NCI-H774 (cell line): ENCODE data around the gene HAPSTR1.
"Not testable (repeated sequence)": the region's sequence is repeated elsewhere in the genome, so short reads cannot be mapped to it uniquely, and the experiment has no call there.

ENCODE experiments used
- DNase-seq: peaks from one replicate; lab custom pipeline; 2025; lab: John Stamatoyannopoulos, UW

HAPSTR1 gene

DNA sequence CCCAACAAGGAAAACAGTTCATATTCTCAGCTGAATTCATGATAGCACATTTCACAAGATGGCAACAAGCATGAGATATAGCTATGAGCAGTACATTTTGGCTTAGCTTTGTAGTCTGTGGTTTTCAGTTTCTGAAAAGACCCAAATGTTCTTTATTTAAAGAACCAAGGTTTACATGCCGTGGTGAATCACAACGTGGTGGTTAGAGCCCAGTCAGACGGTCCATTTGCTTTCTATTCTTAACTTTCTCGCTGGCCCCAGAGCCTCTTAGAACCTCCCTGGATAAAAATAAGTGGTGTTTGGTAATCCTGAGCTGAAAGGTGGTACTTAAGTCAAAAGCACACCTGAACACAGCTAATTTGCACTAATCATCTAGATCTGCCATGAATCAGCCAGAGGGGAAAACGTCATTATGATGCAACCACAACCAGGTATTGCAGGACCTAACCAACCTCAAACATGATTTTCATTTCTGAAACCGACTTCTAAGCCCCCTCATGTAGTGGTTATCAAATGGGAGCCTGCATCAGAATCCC lies 18.6 kb upstream of the HAPSTR1 start:
- DNase-seq, result no peak

DNA sequence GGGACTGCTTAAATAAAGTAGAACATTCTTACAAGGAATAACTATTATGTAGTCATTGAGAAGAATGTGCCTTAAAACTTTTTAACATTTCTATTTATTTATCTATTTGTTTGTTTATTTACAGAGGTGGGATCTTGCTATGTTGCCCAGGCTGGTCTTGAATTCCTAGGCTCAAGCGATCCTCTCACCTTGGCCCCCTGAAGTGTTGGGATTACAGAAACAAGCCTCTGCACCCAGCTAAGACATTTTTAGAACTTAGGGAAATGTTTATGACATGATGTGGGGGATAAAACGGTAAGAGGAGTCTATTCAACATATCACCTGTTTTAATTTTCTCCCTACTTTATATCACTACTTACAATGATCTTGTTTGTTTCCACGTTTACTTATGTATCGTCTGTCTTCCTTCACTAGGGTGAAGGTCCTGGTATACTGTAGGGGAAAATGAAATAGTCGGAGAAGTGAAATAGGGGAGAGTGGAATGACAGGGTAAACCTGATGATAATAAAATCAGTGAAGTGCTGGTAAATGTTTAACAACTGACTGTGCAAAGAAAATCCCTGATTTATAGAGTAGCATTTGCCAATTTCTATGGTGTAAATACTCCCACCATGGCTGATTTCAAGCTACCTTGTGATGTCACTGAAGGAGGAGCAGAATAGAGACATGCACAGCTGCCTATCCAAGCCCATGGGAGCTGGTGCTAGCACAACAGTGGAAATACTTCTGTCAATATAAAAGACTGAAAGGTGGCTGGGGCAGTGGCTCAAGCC lies 16.0 kb upstream of the HAPSTR1 start:
- no peak for DNase-seq

DNA sequence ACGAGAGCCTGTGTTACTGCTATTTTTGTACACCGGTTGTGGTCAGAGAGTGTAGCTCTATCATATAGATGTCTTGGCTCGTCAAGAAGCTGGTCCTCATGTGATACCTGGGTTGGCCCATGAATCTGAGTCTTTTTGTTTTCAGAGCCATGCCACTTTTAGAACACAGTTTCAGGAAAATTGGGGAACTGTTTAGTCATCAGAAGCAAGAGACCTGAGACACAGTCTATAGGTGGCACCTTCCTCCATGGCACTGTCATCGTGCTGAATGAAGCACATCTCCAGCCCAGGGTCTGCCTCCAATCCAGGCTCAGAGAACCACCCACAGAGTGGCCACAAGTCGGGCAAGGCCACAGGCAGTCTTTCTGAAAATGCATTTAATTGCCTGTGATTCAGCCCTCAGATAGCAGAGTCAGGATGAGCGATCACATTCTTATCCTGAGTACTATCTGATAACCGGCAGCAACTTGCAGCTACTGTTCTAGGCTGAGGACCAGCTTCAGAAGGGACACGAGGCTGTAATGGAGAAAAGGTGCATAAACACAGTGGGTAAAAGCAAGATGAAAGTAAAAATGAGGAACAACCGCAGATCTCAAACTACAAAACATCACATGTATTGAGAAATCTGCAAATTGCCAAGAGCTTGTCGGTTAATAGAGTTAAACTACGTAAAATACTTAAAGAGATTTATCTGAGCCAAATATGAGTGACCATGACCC lies 14.2 kb upstream of the HAPSTR1 start:
- DNase-seq, result no peak

DNA sequence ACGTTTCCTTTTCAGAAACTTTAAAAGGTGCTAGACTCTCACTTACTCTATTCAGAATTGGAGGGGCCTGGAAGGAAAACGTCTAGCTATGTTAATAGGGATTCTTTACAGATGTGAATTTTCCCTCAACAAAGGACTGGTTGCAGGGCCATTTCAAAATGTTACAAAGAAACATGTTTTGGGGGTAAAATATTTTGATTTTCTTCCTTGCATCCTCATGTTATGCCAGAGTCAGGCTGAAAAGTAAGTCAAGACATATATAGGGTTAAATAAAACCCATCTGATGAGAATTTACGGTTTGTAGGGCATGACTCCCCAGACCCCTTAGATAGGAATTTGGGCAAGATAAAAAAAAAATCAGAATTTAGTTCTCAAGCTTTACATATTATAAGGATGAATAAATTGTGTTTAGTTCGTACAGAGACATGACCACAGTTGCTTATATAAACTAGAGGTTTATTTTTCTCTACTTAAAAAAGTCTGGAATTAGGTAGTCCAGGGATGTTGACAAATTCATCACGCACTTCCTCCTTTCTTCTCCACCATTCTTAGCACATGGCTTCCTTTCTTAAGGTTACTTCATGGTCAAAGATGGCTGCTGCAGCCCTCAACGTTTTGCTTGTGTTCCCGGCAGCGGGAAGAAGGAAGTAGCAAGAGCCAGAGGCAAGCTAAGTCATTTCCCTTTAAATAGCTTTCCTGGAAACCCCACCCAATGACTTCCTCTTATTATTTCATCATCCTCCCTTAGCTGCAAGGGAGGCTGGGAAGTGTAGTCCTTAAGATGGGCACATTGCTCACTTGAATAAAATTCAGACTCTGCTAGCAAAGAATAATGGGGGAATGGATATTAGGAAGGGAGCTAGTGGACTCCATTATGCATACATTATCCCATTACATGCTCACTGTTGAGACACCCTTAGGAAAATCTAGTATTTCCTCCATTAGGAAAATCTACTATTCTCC lies 12.7 kb upstream of the HAPSTR1 start:
- DNase-seq, result not testable (repeated sequence)

DNA sequence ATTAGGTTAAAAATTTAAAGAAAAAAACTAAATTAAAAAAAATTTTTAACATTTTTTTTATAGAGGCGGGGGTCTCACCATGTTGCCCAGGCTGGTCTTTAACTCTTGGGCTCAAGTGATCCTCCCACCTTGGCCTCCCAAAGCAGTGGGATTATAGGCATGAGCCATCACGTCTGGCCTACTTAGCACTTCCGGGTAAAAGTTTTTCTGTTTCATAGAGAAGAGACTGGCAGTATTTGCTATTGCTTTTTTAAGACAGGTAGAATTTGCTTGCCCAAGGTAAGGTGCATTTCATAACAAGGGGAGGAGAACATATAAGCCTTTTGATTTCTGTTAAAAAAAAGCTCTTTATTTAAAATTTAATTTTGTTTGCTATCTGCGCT lies 12.0 kb upstream of the HAPSTR1 start:
- no peak for DNase-seq

DNA sequence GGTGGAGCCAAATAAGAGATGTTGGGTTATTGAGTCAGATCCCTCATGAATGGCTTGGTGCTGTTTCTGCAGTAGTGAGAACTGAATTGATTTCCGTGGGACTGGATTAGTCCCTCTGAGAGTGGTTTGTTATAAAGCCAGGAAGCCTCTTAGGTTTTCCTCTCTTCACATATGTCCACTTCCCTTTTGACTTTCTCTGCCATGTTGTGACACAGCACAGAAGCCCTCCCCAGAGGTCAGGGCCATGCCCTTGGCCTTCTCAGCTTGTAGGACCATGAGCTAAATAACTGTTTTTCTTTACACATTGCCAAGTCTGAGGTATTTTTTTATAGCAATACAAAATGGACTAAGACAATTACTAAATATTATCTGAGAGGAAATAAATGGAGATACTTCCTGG lies 10.3 kb upstream of the HAPSTR1 start:
- no peak for DNase-seq

DNA sequence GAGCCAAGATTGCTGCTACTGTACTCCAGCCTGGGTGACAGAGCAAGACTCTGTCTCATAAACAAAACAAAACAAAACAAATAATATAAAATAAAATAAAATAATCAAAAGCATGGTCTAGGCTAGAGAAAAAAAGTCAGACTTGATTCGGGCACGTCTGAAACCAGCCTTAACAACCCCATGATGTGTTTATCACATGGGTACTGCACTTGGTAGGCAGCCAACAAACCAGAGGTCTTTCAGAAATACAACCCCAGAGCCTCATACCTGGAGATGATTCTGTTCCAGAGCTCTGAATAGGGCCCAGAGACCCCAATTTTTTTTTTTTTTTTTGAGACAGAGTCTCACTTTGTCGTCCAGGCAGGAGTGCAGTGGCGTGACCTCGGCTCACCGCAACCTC lies 9.6 kb upstream of the HAPSTR1 start:
- no peak for DNase-seq

DNA sequence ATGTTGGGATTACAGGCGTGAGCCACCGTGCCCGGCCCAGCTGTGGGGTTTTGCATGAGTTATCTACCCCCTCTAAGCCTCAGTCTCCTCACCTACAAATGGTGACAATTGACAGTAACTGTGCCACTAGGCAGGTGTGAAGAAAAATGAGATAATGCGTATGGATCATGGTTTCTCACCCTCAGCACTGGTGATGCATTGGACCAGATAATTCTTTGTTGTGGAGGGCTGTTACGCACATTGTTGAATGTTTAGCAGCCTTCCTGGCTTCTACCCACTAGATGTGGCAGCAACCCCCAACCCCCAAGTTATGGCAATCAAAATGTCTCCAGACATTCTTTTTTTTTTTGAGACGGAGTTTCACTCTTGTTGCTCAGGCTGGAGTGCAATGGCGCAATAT lies 9.0 kb upstream of the HAPSTR1 start:
- DNase-seq, result no peak

DNA sequence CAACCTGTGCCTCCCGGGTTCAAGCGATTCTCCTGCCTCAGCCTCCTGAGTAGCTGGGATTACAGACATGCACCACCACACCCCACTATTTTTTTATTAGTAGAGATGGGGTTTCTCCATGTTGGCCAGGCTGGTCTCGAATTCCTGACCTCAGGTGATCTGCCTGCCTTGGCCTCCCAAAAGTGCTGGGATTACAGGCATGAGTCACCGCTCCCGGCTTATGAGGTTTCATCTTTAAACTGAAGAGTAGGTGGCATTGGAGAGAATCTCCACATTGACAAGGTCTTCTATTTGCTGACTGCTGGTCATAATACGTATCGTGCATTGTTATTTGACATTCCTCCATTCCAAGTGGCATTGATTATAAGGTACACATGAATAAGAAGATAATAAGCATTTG lies 3.7 kb upstream of the HAPSTR1 start:
- not testable (repeated sequence) for DNase-seq

DNA sequence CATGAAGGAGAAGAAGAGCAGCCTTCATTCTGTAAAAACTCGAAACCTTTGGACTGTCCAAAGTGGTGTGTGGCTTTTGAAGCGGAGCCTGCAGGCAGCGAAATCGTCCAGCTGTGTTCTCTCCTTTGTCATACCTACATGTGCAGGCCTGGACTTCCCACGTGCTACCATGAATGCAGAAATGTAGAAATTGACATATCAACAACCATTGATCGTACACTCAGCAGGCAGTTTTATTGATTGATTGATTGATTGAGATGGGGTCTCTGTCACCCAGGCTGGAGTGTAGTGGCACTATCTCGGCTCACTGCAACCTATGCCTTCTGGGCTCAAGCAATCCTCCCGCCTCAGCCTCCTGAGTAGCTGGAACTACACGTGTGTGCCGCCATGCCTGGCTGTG lies 2.6 kb upstream of the HAPSTR1 start:
- DNase-seq, result no peak

DNA sequence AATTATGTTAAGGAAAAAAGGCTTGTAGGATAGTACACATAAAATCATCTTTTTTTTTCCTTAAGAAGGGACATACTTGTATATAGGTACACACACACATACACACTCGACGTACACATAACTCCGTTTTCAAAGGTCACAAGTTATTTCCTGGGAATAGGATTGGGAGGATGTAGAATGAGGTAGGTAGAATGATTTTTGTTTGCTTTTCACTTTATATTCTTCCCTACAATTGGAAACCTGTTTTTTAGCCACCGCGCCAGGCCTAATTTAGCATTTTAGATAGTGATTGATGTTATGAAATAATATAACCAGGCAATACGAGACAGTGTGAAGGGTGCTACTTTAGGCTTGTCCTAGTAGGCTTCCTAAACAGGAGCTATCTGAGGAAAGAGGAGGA lies 1.8 kb upstream of the HAPSTR1 start:
- DNase-seq, result no peak

DNA sequence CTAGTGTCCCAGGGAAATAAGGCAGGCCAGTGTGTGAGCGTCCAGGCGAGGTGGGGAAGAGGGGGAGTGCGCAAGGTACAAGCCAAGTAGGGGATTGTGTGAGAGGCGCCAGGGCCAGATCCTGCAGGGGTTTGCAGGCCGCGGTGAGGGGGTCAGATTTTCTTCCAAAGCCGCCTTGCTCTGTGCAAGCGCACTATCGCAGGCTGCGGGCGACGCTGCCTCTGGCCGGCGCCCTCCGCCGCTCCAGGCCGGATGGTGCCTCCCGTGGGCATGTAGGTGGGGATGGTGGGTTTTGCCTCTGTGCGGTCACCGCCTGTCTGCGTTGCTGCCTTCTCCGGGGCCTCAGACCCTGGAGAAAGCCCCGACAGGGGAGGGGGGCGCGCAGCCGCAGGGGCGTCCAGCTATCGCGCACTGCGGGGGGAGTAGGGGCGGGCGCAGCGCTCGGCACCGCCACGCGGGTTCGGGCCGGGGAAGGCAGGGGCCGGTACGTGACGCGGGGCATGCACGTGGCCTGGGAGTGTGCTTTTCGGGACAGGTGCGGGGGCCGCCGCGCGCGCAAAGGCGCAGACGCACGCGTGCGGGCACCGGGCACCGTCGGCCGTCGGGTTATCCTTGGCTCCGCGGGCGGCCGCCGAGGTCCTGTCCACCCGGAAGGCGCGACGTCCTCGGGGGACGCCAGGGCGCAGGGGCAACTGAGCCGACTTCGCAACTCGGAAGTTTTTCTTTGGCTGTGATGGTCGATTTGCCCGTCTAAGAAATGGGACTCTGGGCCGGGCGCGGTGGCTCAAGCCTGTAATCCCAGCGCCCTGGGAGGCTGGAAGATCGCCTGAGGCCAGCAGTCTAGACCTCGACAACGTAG lies 1.1 kb upstream of the HAPSTR1 start:
- peak; percentile 17 for DNase-seq

DNA sequence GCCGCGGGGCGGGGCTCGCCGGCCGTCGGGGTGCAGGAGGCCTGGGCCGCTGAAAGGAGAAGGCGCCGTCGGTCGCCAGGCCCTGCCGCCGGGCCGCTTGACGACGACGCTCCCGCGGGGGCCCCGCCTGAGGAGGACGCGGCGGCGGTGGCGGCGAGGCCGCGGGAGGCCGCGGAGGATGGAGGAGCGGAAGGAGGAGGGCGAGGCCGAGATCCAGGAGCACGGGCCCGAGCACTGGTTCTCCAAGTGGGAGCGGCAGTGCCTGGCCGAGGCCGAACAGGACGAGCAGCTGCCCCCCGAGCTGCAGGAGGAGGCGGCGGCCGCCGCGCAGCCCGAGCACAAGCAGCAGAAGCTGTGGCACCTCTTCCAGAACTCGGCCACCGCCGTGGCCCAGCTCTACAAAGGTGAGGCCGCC lies 430 bp downstream of the HAPSTR1 start:
- no peak for DNase-seq

DNA sequence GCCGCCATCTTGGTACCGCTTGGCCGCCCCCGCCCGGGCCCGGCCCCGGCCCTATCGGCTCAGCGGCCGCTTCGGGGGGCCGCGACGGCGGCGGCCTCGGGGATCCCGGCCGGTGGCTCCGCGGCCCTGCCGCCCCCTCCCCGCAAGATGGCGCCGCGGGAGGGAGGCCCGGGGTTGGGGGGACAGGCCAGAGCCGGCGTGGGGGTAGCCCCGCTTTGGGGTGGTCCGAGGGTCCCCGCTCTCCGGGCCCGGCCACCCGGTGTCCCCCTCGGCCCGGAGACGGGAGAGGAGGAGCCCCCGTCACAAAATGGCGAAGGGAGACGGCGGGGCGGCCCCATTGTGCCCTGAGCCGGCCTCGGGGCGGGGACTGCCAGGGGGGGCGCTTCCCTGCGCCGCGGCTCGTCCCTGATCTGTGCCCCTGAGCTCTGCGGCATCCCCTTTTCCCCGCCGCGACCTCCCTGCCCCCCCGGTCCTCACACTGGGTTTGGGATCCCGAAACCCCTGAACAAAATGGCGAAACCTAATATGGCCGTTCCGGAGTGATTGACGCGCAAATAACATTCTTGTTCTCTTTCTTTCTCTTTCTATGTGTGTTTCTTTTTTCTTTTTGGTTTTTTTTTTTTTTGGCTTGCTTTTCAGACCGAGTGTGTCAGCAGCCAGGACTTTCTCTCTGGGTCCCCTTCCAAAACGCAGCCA lies 986 bp downstream of the HAPSTR1 start:
- no peak for DNase-seq

DNA sequence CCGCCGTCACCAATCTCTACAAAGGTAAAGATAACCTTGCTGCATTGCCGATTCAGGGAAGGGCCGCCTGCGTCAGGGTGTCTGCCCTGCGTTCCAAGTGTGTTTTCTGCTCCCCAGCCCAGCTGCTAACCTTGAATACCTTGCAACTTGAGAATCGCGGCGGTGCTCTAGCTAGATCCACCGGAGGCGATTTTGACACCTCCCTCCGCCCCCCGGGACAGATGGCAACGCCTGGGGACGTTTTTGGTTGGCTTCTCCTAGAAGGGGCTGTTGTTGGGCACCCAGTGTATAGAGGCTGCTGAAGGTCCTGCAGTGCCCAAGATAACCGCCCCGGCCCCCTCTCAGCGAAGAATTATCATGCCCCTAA lies 1.5 kb downstream of the HAPSTR1 start:
- DNase-seq, result no peak

DNA sequence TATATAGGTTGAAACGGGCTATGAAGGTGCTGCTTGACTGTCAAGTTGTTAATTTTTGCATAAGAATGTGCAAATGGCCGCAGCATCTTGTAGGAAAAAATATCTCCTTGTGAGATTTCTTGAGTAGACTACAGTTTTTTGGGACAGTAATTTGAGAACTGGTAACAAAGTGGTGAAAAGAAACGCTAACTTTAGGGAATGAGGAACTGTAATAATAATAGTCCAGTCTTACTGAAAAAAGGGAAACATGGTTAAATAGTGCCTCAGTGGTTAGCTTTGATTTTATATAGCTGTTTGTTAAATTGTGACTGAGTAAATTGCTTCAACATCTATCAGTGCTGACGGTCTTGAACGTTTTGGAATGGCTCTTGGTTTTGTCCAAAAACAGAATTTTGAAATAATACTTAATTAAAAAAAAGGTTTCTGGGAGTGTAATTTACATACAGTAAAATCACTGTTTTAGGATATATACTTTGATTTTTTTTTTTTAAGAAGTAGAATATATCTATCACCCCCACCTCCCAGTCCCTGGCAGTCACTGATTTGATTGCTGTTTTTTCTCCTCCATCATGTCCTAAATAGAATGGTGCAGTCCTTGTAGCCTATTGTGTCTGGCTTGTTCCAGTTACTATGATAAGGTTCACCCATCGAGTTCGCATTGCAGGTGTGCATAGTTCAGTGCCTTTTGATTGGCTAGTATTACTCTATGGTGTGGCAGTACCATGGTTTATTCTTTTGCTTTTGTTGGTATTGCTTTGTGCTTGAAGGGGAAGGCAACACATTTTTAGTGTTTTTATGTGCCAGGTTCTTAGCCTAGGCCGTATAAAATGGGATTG lies 2.8 kb downstream of the HAPSTR1 start:
- DNase-seq, result no peak

DNA sequence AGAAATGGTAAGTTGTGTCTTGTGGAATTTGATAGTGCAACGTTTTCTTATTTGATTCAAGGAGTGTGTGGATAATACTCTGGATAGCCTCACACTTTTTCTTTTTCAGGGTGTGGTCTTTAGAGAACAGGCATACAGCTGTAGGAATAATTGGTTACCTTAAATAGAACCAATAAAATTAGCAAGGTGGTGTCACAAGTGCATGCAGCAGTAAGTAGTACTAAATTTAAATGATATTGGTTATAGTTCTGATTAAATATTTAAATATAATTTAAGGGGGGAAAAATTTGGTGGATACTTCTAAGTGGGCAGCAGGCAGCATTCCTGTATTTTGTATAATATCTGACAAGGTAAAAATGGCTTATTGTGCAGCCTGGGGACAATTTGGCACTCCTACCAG lies 3.7 kb downstream of the HAPSTR1 start:
- no peak for DNase-seq

DNA sequence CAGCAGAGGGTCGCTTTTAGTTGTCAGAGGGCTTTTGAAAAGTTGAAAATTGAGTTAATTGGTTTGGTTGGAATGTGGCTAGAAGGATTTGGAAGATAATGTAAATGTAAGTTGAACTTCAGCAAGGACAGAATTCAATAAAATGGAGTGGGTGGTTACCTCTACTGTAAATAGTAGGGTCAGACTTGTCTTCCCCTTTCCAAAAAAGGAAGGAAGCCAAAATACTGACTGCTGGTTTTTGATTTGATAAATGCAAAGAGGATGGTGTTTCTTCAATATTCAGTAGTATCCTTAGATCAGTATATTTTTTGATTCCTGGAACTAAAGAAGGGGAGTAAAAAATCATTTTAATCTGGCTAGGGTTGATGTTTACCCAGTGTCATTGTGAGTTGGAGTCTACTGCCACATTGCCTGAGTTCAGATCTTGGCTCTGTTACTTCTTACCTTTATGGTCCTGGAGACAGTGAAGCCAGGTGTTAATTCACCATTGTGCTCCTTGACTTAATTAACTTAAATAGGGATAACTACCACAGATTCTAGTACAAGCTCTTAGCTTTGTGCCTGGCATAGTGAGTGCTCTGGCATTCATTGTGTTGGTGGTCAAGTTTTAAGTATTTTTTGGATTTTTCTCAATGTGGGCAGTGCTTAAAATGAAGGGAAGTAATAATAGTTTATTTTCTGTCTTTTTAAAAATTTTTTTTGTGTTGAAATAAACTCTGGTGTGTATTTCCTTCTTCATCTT lies 4.4 kb downstream of the HAPSTR1 start:
- DNase-seq, result no peak

DNA sequence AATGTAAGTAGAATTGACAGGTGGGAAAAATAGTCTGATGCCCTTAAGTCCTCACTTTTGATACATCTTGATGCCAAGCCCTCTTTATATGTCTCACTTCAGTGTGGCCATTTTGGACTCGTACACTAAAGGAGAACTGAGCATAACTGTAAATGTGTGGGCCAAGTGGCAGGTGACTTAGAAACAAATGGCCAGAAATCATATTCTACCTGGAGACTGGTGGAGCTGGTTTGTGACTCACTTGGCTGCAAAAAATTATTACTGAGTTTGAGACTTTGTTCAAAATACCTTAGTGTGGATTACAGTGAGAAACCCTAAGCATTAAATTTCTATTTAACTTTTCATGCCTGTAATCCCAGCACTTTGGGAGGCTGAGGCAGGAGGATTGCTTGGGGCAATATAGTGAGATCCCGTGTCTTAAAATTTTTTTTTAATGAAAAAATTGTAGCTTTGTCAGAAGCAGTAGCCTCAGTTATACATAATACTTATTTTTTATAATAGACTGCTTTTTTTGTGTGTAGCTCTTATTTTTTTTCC lies 5.0 kb downstream of the HAPSTR1 start:
- no peak for DNase-seq
